Measurements from ENCODE around the gene GAS7.

Gene GAS7

DNA sequence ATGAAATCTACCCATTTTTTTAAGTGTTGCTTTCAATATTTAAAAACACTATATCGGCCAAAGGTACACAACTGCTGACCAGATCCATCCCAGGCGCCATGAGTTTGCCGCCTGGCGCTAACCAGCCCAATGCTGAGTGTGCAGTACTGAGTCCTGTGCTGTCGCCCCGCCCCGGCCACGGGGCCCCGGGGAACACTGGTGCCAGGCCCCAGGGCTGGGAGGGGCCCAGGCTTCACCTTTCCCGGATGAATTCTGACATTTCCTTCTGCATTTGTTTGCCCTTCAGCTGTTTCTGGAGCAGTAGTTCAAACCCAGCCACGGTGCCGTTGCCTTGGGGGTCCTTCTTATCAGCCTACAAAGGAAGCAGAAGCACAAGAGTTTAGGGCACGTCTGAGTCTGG lies 255.5 kb downstream of the GAS7 start:
- Histone ChIP-seq H3K9me3 (ENCODE audit: control extremely low read depth in 1 of 5, control insufficient read depth in 4 of 5, insufficient read depth in 2 of 5, low read depth in 1 of 5, low read length in 4 of 5) (peaks cover 0 to 9% (median 2%) of the 10 kb centered on the region in 5 experiments), H3K4me1 (ENCODE audit: control extremely low read depth in 1 of 4, control insufficient read depth in 4 of 4, insufficient read depth in 4 of 4, low read length in 3 of 4) (peaks cover 0 to 7% (median 3%) of the 10 kb centered on the region in 4 experiments), H3K27me3 (replicated peaks in 2 of 5; ENCODE audit: control insufficient read depth in 4 of 5, insufficient read depth in 5 of 5, low read length in 4 of 5) (no peaks in the 10 kb centered on the region), H3K4me3 (ENCODE audit: control insufficient read depth in 1 of 7, extremely low read depth in 1 of 7, insufficient read depth in 4 of 7, low read depth in 2 of 7, low read length in 6 of 7) (no peak overlapping the region), H3K36me3 (ENCODE audit: control insufficient read depth in 4 of 4, insufficient read depth in 4 of 4, low read length in 3 of 4) (peaks cover 0 to 7% (median 2%) of the 10 kb centered on the region in 4 experiments), H3K27ac (ENCODE audit: insufficient read depth in 1 of 2, low read depth in 1 of 2, low read length in 2 of 2, poor library complexity in 1 of 2, severe bottlenecking in 2 of 2) (no peak overlapping the region)
- ChIA-PET POLR2A (no interaction called here), CTCF (interaction anchor here (1.0 to 1.6 kb wide), 2 partner anchors 16 kb away, joined by 3 to 7 read pairs; no protein-coding TSS in a partner anchor)
- WGBS (ENCODE audit: insufficient coverage) = 38% methylated on average over 12 of the region's 13 CpGs
- peak in 1 of 3 donors; percentile 8 for DNase-seq

DNA sequence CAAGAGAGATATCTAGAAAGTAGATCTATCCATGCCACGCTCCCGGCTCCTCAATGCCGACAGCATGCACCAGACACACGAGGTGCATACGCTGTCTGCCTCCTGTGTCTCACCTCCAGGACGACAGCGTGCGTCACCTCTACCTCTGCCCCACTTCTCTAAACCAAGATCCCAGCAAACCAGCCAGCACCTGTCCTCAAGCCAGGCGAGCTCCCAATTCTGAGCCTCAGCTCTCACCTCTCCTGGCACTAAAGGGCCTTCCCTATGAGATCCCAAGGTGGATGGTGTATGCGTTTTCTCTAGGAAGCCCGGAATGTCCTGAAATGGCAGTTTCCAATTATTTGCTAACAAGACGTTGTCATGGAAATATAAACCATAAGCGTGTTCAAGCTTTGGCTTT lies 257.1 kb downstream of the GAS7 start:
- Histone ChIP-seq H3K4me3 (ENCODE audit: control insufficient read depth in 1 of 7, extremely low read depth in 1 of 7, insufficient read depth in 4 of 7, low read depth in 2 of 7, low read length in 6 of 7) (no peak overlapping the region), H3K27ac (ENCODE audit: insufficient read depth in 1 of 2, low read depth in 1 of 2, low read length in 2 of 2, poor library complexity in 1 of 2, severe bottlenecking in 2 of 2) (no peak overlapping the region), H3K4me1 (ENCODE audit: control extremely low read depth in 1 of 4, control insufficient read depth in 4 of 4, insufficient read depth in 4 of 4, low read length in 3 of 4) (peaks cover 0 to 7% (median 3%) of the 10 kb centered on the region in 4 experiments), H3K36me3 (ENCODE audit: control insufficient read depth in 4 of 4, insufficient read depth in 4 of 4, low read length in 3 of 4) (peaks cover 0 to 7% (median 2%) of the 10 kb centered on the region in 4 experiments), H3K9me3 (ENCODE audit: control extremely low read depth in 1 of 5, control insufficient read depth in 4 of 5, insufficient read depth in 2 of 5, low read depth in 1 of 5, low read length in 4 of 5) (peaks cover 0 to 10% (median 2%) of the 10 kb centered on the region in 5 experiments), H3K27me3 (replicated peaks in 2 of 5; ENCODE audit: control insufficient read depth in 4 of 5, insufficient read depth in 5 of 5, low read length in 4 of 5) (no peaks in the 10 kb centered on the region)
- no peak for DNase-seq
- POLR2A ChIA-PET = no interaction called here
- 95% methylated on average over 12 of the region's 13 CpGs for WGBS (ENCODE audit: insufficient coverage)
- CTCF ChIA-PET = interaction anchor here (1.6 to 1.9 kb wide), 2 partner anchors 14 to 16 kb away, joined by 7 to 10 read pairs; no protein-coding TSS in a partner anchor

DNA sequence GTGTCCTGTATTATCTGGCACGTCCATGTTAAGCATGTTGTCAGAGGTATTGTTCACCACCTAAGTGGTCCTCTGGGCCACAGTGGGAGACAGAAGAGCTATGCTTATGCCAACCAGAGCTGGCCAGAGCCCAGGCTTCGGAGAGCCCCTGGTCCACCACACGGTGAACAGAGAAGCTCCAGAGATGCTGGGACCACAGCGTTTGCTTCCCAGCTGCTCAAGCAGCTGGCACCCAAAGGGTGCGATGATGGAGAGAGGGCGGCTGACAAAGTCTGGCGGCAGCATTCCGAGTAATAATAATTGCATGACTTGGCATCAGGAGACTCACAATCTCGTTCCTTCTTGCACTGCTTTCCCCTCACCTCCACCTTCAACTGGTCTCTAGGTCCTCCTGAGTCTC lies 257.6 kb downstream of the GAS7 start:
- no peak for DNase-seq
- Histone ChIP-seq H3K4me1 (ENCODE audit: control extremely low read depth in 1 of 4, control insufficient read depth in 4 of 4, insufficient read depth in 4 of 4, low read length in 3 of 4) (peaks cover 0 to 7% (median 3%) of the 10 kb centered on the region in 4 experiments), H3K4me3 (ENCODE audit: control insufficient read depth in 1 of 7, extremely low read depth in 1 of 7, insufficient read depth in 4 of 7, low read depth in 2 of 7, low read length in 6 of 7) (no peak overlapping the region), H3K27me3 (replicated peaks in 2 of 5; ENCODE audit: control insufficient read depth in 4 of 5, insufficient read depth in 5 of 5, low read length in 4 of 5) (no peaks in the 10 kb centered on the region), H3K9me3 (ENCODE audit: control extremely low read depth in 1 of 5, control insufficient read depth in 4 of 5, insufficient read depth in 2 of 5, low read depth in 1 of 5, low read length in 4 of 5) (peaks cover 0 to 10% (median 2%) of the 10 kb centered on the region in 5 experiments), H3K27ac (ENCODE audit: insufficient read depth in 1 of 2, low read depth in 1 of 2, low read length in 2 of 2, poor library complexity in 1 of 2, severe bottlenecking in 2 of 2) (no peak overlapping the region), H3K36me3 (ENCODE audit: control insufficient read depth in 4 of 4, insufficient read depth in 4 of 4, low read length in 3 of 4) (peaks cover 0 to 7% (median 2%) of the 10 kb centered on the region in 4 experiments)
- POLR2A ChIA-PET = no interaction called here
- CTCF ChIA-PET = interaction anchor here (1.9 kb wide), 1 partner anchor 16 kb away, joined by 10 read pairs; no protein-coding TSS in a partner anchor
- 95% methylated on average over 7 of the region's 9 CpGs for WGBS (ENCODE audit: insufficient coverage)

DNA sequence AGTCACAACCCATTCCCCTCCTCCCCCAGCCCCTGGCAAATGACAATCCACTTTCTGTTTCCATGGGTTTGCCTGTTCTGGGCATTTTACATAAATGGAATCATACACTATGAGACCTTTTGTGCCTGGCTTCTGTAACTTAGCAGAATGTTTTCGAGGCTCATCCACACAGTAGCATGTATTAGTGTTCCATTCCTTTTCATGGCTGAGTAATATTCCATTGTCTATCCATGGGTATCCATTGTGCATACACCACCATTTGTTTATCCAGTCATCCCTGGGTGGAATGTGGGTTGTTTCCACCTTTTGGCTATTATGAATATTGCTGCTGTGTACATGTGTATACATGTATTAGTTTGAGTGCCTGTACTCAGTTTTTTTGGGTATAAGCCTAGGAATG lies 259.6 kb downstream of the GAS7 start:
- Histone ChIP-seq H3K36me3 (ENCODE audit: control insufficient read depth in 4 of 4, insufficient read depth in 4 of 4, low read length in 3 of 4) (peaks cover 0 to 7% (median 2%) of the 10 kb centered on the region in 4 experiments), H3K9me3 (ENCODE audit: control extremely low read depth in 1 of 5, control insufficient read depth in 4 of 5, insufficient read depth in 2 of 5, low read depth in 1 of 5, low read length in 4 of 5) (peaks cover 0 to 10% (median 2%) of the 10 kb centered on the region in 5 experiments), H3K4me1 (ENCODE audit: control extremely low read depth in 1 of 4, control insufficient read depth in 4 of 4, insufficient read depth in 4 of 4, low read length in 3 of 4) (peaks cover 0 to 7% (median 3%) of the 10 kb centered on the region in 4 experiments), H3K27me3 (replicated peaks in 2 of 5; ENCODE audit: control insufficient read depth in 4 of 5, insufficient read depth in 5 of 5, low read length in 4 of 5) (no peaks in the 10 kb centered on the region), H3K27ac (ENCODE audit: insufficient read depth in 1 of 2, low read depth in 1 of 2, low read length in 2 of 2, poor library complexity in 1 of 2, severe bottlenecking in 2 of 2) (no peak overlapping the region), H3K4me3 (ENCODE audit: control insufficient read depth in 1 of 7, extremely low read depth in 1 of 7, insufficient read depth in 4 of 7, low read depth in 2 of 7, low read length in 6 of 7) (no peak overlapping the region)
- ChIA-PET POLR2A (no interaction called here), CTCF (no interaction called here)
- WGBS (ENCODE audit: insufficient coverage) = 100% methylated on average over 1 of the region's 1 CpG
- DNase-seq = no peak

DNA sequence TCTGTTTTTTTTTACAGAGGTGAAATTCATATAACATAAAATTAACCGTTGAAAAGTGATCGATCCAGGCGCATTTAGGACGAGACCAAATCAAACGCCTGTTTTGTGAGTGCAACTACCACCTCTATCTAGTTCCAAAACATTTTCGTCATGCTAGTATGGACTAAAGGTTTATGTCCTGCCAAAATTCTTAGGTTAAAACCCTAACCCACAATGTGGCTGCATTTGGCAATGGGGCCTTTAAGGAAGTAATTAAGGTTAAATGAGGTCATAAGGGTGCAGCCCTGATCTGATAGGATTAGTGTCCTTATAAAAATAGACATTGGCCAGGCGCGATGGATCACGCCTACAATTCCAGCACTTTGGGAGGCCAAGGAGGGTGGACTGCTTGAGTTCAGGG lies 260.5 kb downstream of the GAS7 start:
- no peak for DNase-seq
- CTCF ChIA-PET = no interaction called here
- POLR2A ChIA-PET = no interaction called here
- Histone ChIP-seq H3K4me1 (ENCODE audit: control extremely low read depth in 1 of 4, control insufficient read depth in 4 of 4, insufficient read depth in 4 of 4, low read length in 3 of 4) (peaks cover 0 to 4% (median under 1%) of the 10 kb centered on the region in 4 experiments), H3K27me3 (replicated peaks in 2 of 5; ENCODE audit: control insufficient read depth in 4 of 5, insufficient read depth in 5 of 5, low read length in 4 of 5) (no peaks in the 10 kb centered on the region), H3K27ac (ENCODE audit: insufficient read depth in 1 of 2, low read depth in 1 of 2, low read length in 2 of 2, poor library complexity in 1 of 2, severe bottlenecking in 2 of 2) (no peak overlapping the region), H3K36me3 (ENCODE audit: control insufficient read depth in 4 of 4, insufficient read depth in 4 of 4, low read length in 3 of 4) (peaks cover 0 to 7% (median 2%) of the 10 kb centered on the region in 4 experiments), H3K9me3 (ENCODE audit: control extremely low read depth in 1 of 5, control insufficient read depth in 4 of 5, insufficient read depth in 2 of 5, low read depth in 1 of 5, low read length in 4 of 5) (peaks cover 0 to 10% (median 2%) of the 10 kb centered on the region in 5 experiments), H3K4me3 (ENCODE audit: control insufficient read depth in 1 of 7, extremely low read depth in 1 of 7, insufficient read depth in 4 of 7, low read depth in 2 of 7, low read length in 6 of 7) (no peak overlapping the region)
- 98% methylated on average over 8 of the region's 9 CpGs for WGBS (ENCODE audit: insufficient coverage)

DNA sequence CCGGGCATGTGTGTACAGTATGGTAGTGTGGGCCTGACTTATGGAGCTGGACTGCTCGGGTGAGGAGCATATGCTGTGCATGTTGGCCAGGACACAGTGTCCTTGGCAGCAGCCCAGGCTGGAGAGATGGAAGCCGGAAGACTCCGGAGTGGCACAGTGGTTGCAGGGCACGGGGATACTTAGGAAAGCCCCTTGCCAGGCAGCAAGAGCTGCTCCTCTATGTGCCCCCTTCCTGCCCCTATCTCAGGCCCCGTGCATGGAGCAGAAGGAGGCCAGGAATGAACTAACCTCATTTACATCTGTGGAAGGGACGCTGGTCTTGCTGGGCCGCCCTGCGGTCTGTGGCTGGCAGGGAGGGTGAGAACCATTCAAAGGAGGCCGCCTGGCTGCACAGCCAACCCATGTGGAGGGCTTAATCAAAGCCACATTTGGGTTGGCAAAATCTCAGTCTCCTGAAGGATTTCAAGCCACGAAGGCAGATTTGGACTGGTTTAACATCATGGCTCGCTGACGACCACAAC lies 261.1 kb downstream of the GAS7 start:
- H3K4me1 ChIP-seq (ENCODE audit: control extremely low read depth in 1 of 4, control insufficient read depth in 4 of 4, insufficient read depth in 4 of 4, low read length in 3 of 4) = no peaks in the 10 kb centered on the region
- CTCF ChIA-PET = no interaction called here
- no peak overlapping the region for H3K27ac ChIP-seq (ENCODE audit: insufficient read depth in 1 of 2, low read depth in 1 of 2, low read length in 2 of 2, poor library complexity in 1 of 2, severe bottlenecking in 2 of 2)
- peaks cover 0 to 4% (median 1%) of the 10 kb centered on the region in 4 experiments for H3K36me3 ChIP-seq (ENCODE audit: control insufficient read depth in 4 of 4, insufficient read depth in 4 of 4, low read length in 3 of 4)
- no peaks in the 10 kb centered on the region for H3K27me3 ChIP-seq (replicated peaks in 2 of 5; ENCODE audit: control insufficient read depth in 4 of 5, insufficient read depth in 5 of 5, low read length in 4 of 5)
- POLR2A ChIA-PET = no interaction called here
- no peak for DNase-seq
- whole genome bisulfite sequencing (ENCODE audit: insufficient coverage) = 96% methylated on average over 11 of the region's 13 CpGs
- H3K9me3 ChIP-seq (ENCODE audit: control extremely low read depth in 1 of 5, control insufficient read depth in 4 of 5, insufficient read depth in 2 of 5, low read depth in 1 of 5, low read length in 4 of 5) = peaks cover 0 to 10% (median 2%) of the 10 kb centered on the region in 5 experiments
- no peak overlapping the region for H3K4me3 ChIP-seq (ENCODE audit: control insufficient read depth in 1 of 7, extremely low read depth in 1 of 7, insufficient read depth in 4 of 7, low read depth in 2 of 7, low read length in 6 of 7)

DNA sequence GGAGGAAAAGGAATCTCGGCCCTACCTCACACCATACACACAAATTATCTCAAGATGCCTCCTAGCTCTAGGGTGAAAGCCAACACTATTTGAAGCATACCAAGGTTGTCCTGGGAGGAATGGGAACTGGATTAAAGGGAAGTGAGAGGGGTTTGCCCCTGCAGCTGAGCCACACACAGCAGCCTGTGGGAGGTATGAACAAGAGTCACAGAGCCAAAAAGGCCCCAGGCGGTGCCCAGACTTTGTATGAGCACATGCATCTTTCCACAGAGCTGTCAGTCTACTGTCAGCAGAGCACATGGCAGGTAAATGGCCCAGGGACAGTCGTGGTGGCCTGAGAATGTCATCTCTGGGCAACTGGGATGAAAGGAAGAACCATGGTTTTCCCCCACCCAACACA lies 262.3 kb downstream of the GAS7 start:
- no peaks in the 10 kb centered on the region for H3K27me3 ChIP-seq (replicated peaks in 2 of 5; ENCODE audit: control insufficient read depth in 4 of 5, insufficient read depth in 5 of 5, low read length in 4 of 5)
- DNase-seq = no peak
- peaks cover 0 to 4% (median 1%) of the 10 kb centered on the region in 4 experiments for H3K36me3 ChIP-seq (ENCODE audit: control insufficient read depth in 4 of 4, insufficient read depth in 4 of 4, low read length in 3 of 4)
- H3K9me3 ChIP-seq (ENCODE audit: control extremely low read depth in 1 of 5, control insufficient read depth in 4 of 5, insufficient read depth in 2 of 5, low read depth in 1 of 5, low read length in 4 of 5) = peaks cover 0 to 10% (median 2%) of the 10 kb centered on the region in 5 experiments
- WGBS (ENCODE audit: insufficient coverage) = 91% methylated on average over 2 of the region's 3 CpGs
- H3K27ac ChIP-seq (ENCODE audit: insufficient read depth in 1 of 2, low read depth in 1 of 2, low read length in 2 of 2, poor library complexity in 1 of 2, severe bottlenecking in 2 of 2) = no peak overlapping the region
- POLR2A ChIA-PET = interaction anchor here (1.0 kb wide), 1 partner anchor 84 kb away, joined by 3 read pairs; no protein-coding TSS in a partner anchor
- H3K4me3 ChIP-seq (ENCODE audit: control insufficient read depth in 1 of 7, extremely low read depth in 1 of 7, insufficient read depth in 4 of 7, low read depth in 2 of 7, low read length in 6 of 7) = no peak overlapping the region
- CTCF ChIA-PET = interaction anchor here (1.3 kb wide), 1 partner anchor 31 kb away, joined by 3 read pairs; no protein-coding TSS in a partner anchor
- H3K4me1 ChIP-seq (ENCODE audit: control extremely low read depth in 1 of 4, control insufficient read depth in 4 of 4, insufficient read depth in 4 of 4, low read length in 3 of 4) = no peaks in the 10 kb centered on the region
